Measurements from ENCODE around the gene ATG2A. TPM values are rescaled to one million over a fixed set of nuclear protein-coding genes. Genes with fewer than 3 reads are reported as not detected.

The ATG2A gene
- polyA plus RNA-seq, 1 donor from 2014 or later, result 3.9 TPM

DNA sequence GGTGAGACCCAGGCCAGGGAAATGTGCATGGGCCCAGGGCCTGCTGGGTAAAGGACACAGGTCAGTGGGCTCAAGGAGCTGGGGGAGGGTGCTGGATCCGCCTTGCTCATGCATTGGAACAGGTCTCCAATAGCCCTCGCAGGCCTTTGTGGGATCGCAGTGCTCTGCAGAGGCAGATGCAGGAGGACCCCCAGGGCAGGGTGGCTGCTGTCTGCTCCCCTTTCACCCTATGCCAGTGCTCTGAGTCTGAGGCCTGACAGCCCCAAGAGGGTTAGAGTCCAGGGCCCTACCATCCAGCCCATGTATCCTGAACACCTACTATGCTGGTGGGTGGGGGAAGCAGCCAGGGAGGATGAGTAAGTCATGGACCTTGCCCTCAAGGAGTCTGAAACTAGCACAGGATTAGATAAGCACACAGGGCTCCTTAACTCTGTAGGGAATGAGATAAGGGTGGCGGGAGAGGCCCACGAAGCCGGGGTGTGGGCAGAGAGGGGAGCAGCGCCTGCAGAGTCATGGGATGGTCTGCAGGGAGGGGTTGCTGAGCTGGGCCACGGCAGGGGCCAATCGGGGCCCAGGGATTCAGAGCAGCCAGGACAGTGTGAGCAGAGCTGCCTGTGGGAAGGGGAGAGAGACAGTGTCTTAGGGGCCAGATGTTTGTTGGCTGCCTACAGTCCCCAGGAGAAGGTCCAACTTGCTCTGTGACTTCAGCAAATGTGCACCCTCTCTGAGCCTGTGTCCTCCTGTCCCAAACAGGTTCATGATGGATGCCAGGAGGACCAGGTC lies 28.1 kb downstream of the ATG2A start:
- H3K27ac Mint-ChIP-seq, result peak overlapping the region in 2 of 3 donors; percentile 16 to 53
- H3K36me3 Mint-ChIP-seq, result no peaks in the 10 kb centered on the region
- H3K27me3 Mint-ChIP-seq, result no peaks in the 10 kb centered on the region
- peaks cover 14 to 22% (median 15%) of the 10 kb centered on the region in 3 donors for H3K4me1 Mint-ChIP-seq
- H3K9me3 Mint-ChIP-seq, result no peaks in the 10 kb centered on the region
- H3K4me3 Mint-ChIP-seq, result peak overlapping the region in 2 of 4 donors; percentile 17 to 28

GRCh38 chr11:64888406-64888728 lies 28.6 kb downstream of the ATG2A start:
- Mint-ChIP-seq H3K4me3 (peak overlapping the region; percentile 66 to 97 (median 86)), H3K4me1 (peaks cover 14 to 23% (median 15%) of the 10 kb centered on the region in 3 donors), H3K27me3 (no peaks in the 10 kb centered on the region), H3K27ac (peak overlapping the region; percentile 16 to 91 (median 74)), H3K9me3 (no peaks in the 10 kb centered on the region), H3K36me3 (no peaks in the 10 kb centered on the region)

- Mint-ChIP-seq H3K36me3 (no peaks in the 10 kb centered on the region), H3K4me3 (peak overlapping the region; percentile 66 to 97 (median 86)), H3K4me1 (peaks cover 15 to 23% (median 15%) of the 10 kb centered on the region in 3 donors), H3K9me3 (no peaks in the 10 kb centered on the region), H3K27me3 (no peaks in the 10 kb centered on the region), H3K27ac (peak overlapping the region; percentile 74 to 91 (median 91))
Observed at GRCh38 chr11:64887757-64888405, 29.1 kb downstream of the ATG2A start.

GRCh38 chr11:64887234-64887756 lies 29.7 kb downstream of the ATG2A start:
- H3K36me3 Mint-ChIP-seq, result no peaks in the 10 kb centered on the region
- no peaks in the 10 kb centered on the region for H3K9me3 Mint-ChIP-seq
- H3K27me3 Mint-ChIP-seq, result no peaks in the 10 kb centered on the region
- H3K4me1 Mint-ChIP-seq, result peaks cover 15 to 19% (median 15%) of the 10 kb centered on the region in 3 donors
- H3K27ac Mint-ChIP-seq, result peak overlapping the region; percentile 20 to 91 (median 74)
- no peak overlapping the region for H3K4me3 Mint-ChIP-seq

- Mint-ChIP-seq H3K9me3 (no peaks in the 10 kb centered on the region), H3K36me3 (no peaks in the 10 kb centered on the region), H3K27ac (peak overlapping the region in 1 of 3 donors; percentile 68), H3K4me3 (peak overlapping the region in 1 of 4 donors; percentile 29), H3K27me3 (peaks cover 2% of the 10 kb centered on the region), H3K4me1 (peaks cover 17 to 21% (median 20%) of the 10 kb centered on the region in 3 donors)
Observed at GRCh38 chr11:64885367-64886286, 31.4 kb downstream of the ATG2A start.

DNA sequence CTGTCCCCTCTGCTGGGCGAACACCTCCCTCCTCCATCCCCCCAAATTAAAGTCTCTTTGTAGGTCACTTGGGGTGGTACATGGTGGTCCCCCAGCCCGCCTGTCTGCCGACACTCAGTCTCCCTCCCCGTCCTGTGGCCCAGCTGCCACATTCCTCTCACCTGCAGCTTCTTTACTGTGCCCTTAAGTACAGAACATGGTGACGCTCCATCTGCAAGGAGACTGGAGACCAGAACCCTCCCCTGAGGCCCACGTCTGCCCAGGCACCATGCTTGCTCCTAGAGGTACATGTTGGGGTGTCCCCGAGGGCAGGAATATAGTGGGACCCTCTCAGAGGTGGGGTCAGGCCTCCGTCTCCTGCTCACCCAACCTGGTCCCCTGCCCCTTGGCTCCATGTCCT lies 33.0 kb downstream of the ATG2A start:
- Mint-ChIP-seq H3K4me1 (peaks cover 32 to 36% (median 36%) of the 10 kb centered on the region in 3 donors), H3K9me3 (no peaks in the 10 kb centered on the region), H3K36me3 (no peaks in the 10 kb centered on the region), H3K27me3 (peaks cover 2% of the 10 kb centered on the region), H3K27ac (peak overlapping the region in 1 of 3 donors; percentile 72), H3K4me3 (peak overlapping the region in 1 of 4 donors; percentile 66)

DNA sequence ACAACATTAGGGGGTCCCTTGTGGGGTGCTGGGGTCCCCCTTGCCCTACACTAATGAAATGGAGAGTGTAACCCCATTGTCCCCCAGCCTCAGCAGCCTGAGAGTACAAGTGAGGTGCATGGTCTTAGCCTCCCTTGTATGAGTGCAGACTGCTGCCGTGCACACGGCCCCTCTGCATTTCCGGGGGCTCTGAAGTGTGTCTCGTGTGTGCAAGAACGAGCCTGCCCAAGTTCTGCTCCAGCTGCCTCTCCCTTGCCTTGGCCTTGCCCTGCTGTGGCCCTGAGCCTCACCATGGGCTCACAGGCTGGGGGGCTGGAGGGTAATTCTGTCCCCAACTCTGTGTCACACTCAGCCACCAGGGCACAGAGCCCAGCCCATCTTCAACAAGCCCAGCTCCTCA lies 33.4 kb downstream of the ATG2A start:
- Mint-ChIP-seq H3K27ac (peak overlapping the region in 1 of 3 donors; percentile 72), H3K9me3 (no peaks in the 10 kb centered on the region), H3K4me1 (peaks cover 33 to 40% (median 37%) of the 10 kb centered on the region in 3 donors), H3K4me3 (peak overlapping the region in 1 of 4 donors; percentile 66), H3K27me3 (peaks cover 2% of the 10 kb centered on the region), H3K36me3 (no peaks in the 10 kb centered on the region)

GRCh38 chr11:64882243-64882642 lies 34.8 kb downstream of the ATG2A start:
- H3K4me1 Mint-ChIP-seq, result peaks cover 26 to 31% (median 29%) of the 10 kb centered on the region in 3 donors
- H3K9me3 Mint-ChIP-seq, result no peaks in the 10 kb centered on the region
- H3K4me3 Mint-ChIP-seq, result no peak overlapping the region
- no peak overlapping the region for H3K27ac Mint-ChIP-seq
- no peaks in the 10 kb centered on the region for H3K36me3 Mint-ChIP-seq
- peaks cover 2% of the 10 kb centered on the region for H3K27me3 Mint-ChIP-seq

- no peaks in the 10 kb centered on the region for H3K9me3 Mint-ChIP-seq
- H3K36me3 Mint-ChIP-seq, result peaks cover 2% of the 10 kb centered on the region
- H3K27me3 Mint-ChIP-seq, result peaks cover 2% of the 10 kb centered on the region
- peaks cover 24 to 32% (median 30%) of the 10 kb centered on the region in 3 donors for H3K4me1 Mint-ChIP-seq
- peak overlapping the region in 2 of 3 donors; percentile 76 to 86 for H3K27ac Mint-ChIP-seq
- H3K4me3 Mint-ChIP-seq, result peak overlapping the region in 2 of 4 donors; percentile 79 to 99
Observed at GRCh38 chr11:64881476-64881875, 35.5 kb downstream of the ATG2A start.

GRCh38 chr11:64880240-64881001 lies 36.6 kb downstream of the ATG2A start:
- peaks cover 28 to 37% (median 34%) of the 10 kb centered on the region in 3 donors for H3K4me1 Mint-ChIP-seq
- peak overlapping the region; percentile 72 to 99 (median 93) for H3K4me3 Mint-ChIP-seq
- peak overlapping the region; percentile 86 to 98 (median 97) for H3K27ac Mint-ChIP-seq
- H3K9me3 Mint-ChIP-seq, result no peaks in the 10 kb centered on the region
- H3K36me3 Mint-ChIP-seq, result peaks cover 7% of the 10 kb centered on the region
- H3K27me3 Mint-ChIP-seq, result peaks cover 2% of the 10 kb centered on the region

- peaks cover 10% of the 10 kb centered on the region for H3K36me3 Mint-ChIP-seq
- H3K27ac Mint-ChIP-seq, result peak overlapping the region; percentile 86 to 98 (median 97)
- no peaks in the 10 kb centered on the region for H3K9me3 Mint-ChIP-seq
- H3K4me1 Mint-ChIP-seq, result peaks cover 35 to 44% (median 41%) of the 10 kb centered on the region in 3 donors
- peak overlapping the region; percentile 85 to 99 (median 96) for H3K4me3 Mint-ChIP-seq
- H3K27me3 Mint-ChIP-seq, result peaks cover 2% of the 10 kb centered on the region
Observed at GRCh38 chr11:64879244-64879900, 37.6 kb downstream of the ATG2A start.

- peaks cover 12% of the 10 kb centered on the region for H3K36me3 Mint-ChIP-seq
- H3K4me1 Mint-ChIP-seq, result peaks cover 38 to 46% (median 39%) of the 10 kb centered on the region in 3 donors
- no peaks in the 10 kb centered on the region for H3K9me3 Mint-ChIP-seq
- H3K27ac Mint-ChIP-seq, result peak within 1 kb of the TSS; percentile 86 to 98 (median 97)
- peaks cover 2% of the 10 kb centered on the region for H3K27me3 Mint-ChIP-seq
- H3K4me3 Mint-ChIP-seq, result peak within 1 kb of the TSS; percentile 94 to 99 (median 97)
Observed at GRCh38 chr11:64878494-64879243, 38.3 kb downstream of the ATG2A start, which contains the start of gene EHD1. Gene EHD1, minus strand, starts transcription at chr11:64878621. Its CDS starts 157 bp downstream, at chr11:64878464.

DNA sequence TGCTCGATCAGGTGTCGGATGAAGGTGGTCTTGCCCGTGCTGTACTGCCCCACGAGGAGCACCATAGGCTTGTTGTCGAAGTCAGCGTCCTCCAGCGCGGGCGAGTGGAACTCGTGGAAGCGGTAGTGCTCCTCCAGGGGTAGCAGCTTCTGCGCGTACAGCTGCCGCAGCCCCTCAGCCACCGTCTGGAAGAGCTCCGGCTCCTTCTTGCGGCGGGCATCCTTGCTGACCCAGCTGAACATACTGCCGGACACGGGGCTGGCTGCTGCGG lies 38.9 kb downstream of the ATG2A start:
- peaks cover 2% of the 10 kb centered on the region for H3K27me3 Mint-ChIP-seq
- peaks cover 12% of the 10 kb centered on the region for H3K36me3 Mint-ChIP-seq
- no peaks in the 10 kb centered on the region for H3K9me3 Mint-ChIP-seq
- H3K27ac Mint-ChIP-seq, result peak overlapping the region; percentile 86 to 98 (median 90)
- H3K4me1 Mint-ChIP-seq, result peaks cover 41 to 50% (median 42%) of the 10 kb centered on the region in 3 donors
- peak overlapping the region; percentile 94 to 99 (median 97) for H3K4me3 Mint-ChIP-seq

All from IgD-negative memory B cell (primary cell).